GM21717 (cell line): Measurements from ENCODE around the gene COMMD4.

ENCODE experiments used
- ATAC-seq: cut with Tn5 transposase; IDR thresholded peaks from one replicate; pipeline ENCODE4 v1.9.1; 2021; ENCODE audit warnings: mild to moderate bottlenecking, moderate library complexity; ENCODE audit not compliant: unreplicated experiment

The COMMD4 gene

GRCh38 chr15:75355369-75355768 lies 19.5 kb downstream of the COMMD4 start:
- ATAC-seq, result no peak

- ATAC-seq, result no peak
These were observed 20.1 kb downstream of the COMMD4 start for GRCh38 chr15:75356006-75356405.

GRCh38 chr15:75356517-75356916 lies 20.7 kb downstream of the COMMD4 start:
- no peak for ATAC-seq

- no peak for ATAC-seq
These were observed 22.3 kb downstream of the COMMD4 start for GRCh38 chr15:75357976-75358673.

GRCh38 chr15:75358771-75359536 lies 23.1 kb downstream of the COMMD4 start:
- ATAC-seq, result no peak

- no peak for ATAC-seq
These were observed 23.8 kb downstream of the COMMD4 start for GRCh38 chr15:75359537-75360250.

- no peak for ATAC-seq
These were observed 24.5 kb downstream of the COMMD4 start for GRCh38 chr15:75360391-75360790.

- ATAC-seq, result no peak
These were observed 25.0 kb downstream of the COMMD4 start for GRCh38 chr15:75360856-75361255.

GRCh38 chr15:75361361-75361988 lies 25.6 kb downstream of the COMMD4 start:
- ATAC-seq, result no peak

GRCh38 chr15:75361989-75362641 lies 26.3 kb downstream of the COMMD4 start:
- no peak for ATAC-seq

GRCh38 chr15:75362642-75363249 lies 26.9 kb downstream of the COMMD4 start:
- ATAC-seq, result no peak

- ATAC-seq, result no peak
These were observed 27.9 kb downstream of the COMMD4 start for GRCh38 chr15:75363786-75364185.

GRCh38 chr15:75364881-75365280 lies 29.0 kb downstream of the COMMD4 start:
- no peak for ATAC-seq

GRCh38 chr15:75366163-75366562 lies 30.3 kb downstream of the COMMD4 start:
- ATAC-seq, result no peak

GRCh38 chr15:75367006-75367405 lies 31.1 kb downstream of the COMMD4 start:
- ATAC-seq, result no peak

- no peak for ATAC-seq
These were observed 31.6 kb downstream of the COMMD4 start for GRCh38 chr15:75367406-75367912.

GRCh38 chr15:75367913-75368688 lies 32.2 kb downstream of the COMMD4 start, which contains the start of gene MAN2C1:
TSS of gene MAN2C1 (minus strand) at chr15:75368607. CDS start at chr15:75368583, 24 bp downstream.
- ATAC-seq, result peak; percentile 82

GRCh38 chr15:75368689-75369239 lies 32.9 kb downstream of the COMMD4 start:
- peak; percentile 1 for ATAC-seq
